Neuron (in vitro differentiated cells): ENCODE results near the gene ATG2A.

Experiments used
- H2AFZ ChIP-seq: one replicate; pipeline ENCODE4 v1.6.1; 2013; ENCODE audit warnings: low read depth, mild to moderate bottlenecking, inconsistent platforms, low read length, moderate library complexity
- H3K27me3 ChIP-seq: one replicate; pipeline ENCODE4 v1.6.1; 2013; ENCODE audit warnings: low read length; ENCODE audit not compliant: insufficient read depth
- H3K36me3 ChIP-seq: one replicate; pipeline ENCODE4 v1.6.1; 2013; ENCODE audit warnings: low read length; ENCODE audit not compliant: insufficient read depth
- H3K4me1 ChIP-seq: one replicate; pipeline ENCODE4 v1.6.1; 2013; ENCODE audit warnings: low read length; ENCODE audit not compliant: insufficient read depth
- H3K4me3 ChIP-seq: 2 replicates; pipeline ENCODE4 v1.5.1; 2013; ENCODE audit warnings: mild to moderate bottlenecking, low read length, moderate library complexity
- H3K9me3 ChIP-seq: one replicate; pipeline ENCODE4 v1.6.1; 2013; ENCODE audit warnings: low read length

Gene ATG2A

GRCh38 chr11:64845129-64845775 lies 71.8 kb downstream of the ATG2A start:
- Histone ChIP-seq H3K4me1 (peaks cover 14% of the 10 kb centered on the region), H2AFZ (no peak overlapping the region), H3K4me3 (no peak overlapping the region), H3K27me3 (peaks cover 21% of the 10 kb centered on the region), H3K36me3 (no peaks in the 10 kb centered on the region), H3K9me3 (no peaks in the 10 kb centered on the region)
